ENCODE results near the gene PRRC1.
"Not testable (repeated sequence)": the region's sequence is repeated elsewhere in the genome, so short reads cannot be mapped to it uniquely, and the experiment has no call there.

PRRC1 gene

DNA sequence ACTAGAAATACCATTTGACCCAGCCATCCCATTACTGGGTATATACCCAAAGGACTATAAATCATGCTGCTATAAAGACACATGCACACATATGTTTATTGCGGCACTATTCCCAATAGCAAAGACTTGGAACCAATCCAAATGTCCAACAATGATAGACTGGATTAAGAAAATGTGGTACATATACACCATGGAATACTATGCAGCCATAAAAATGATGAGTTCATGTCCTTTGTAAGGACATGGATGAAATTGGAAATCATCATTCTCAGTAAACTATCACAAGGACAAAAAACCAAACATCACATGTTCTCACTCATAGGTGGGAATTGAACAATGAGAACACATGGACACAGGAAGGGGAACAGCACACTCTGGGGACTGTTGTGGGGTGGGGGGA, 27.8 kb downstream of the PRRC1 start:
- DNase-seq (ENCODE audit: low spot score): not testable (repeated sequence)

DNA sequence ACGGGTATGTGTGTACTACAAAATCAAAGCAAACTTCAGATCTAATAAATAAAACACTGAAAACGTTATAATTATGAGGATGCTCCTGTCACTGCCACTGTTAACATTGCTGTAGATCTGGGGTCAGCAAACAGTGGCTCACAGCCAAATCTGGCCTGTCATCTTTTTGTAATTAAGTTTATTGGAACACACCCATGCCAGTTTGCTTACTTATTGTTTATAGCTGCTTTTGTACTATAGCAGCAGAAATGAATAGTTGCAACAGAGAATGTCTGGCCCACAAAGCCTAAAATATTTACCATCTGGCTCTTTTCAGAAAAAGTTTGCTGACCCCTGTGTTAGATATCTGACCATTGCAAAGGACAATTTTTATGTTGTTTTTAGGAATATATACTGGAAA, 32.1 kb downstream of the PRRC1 start:
- no peak for DNase-seq (ENCODE audit: low spot score)

DNA sequence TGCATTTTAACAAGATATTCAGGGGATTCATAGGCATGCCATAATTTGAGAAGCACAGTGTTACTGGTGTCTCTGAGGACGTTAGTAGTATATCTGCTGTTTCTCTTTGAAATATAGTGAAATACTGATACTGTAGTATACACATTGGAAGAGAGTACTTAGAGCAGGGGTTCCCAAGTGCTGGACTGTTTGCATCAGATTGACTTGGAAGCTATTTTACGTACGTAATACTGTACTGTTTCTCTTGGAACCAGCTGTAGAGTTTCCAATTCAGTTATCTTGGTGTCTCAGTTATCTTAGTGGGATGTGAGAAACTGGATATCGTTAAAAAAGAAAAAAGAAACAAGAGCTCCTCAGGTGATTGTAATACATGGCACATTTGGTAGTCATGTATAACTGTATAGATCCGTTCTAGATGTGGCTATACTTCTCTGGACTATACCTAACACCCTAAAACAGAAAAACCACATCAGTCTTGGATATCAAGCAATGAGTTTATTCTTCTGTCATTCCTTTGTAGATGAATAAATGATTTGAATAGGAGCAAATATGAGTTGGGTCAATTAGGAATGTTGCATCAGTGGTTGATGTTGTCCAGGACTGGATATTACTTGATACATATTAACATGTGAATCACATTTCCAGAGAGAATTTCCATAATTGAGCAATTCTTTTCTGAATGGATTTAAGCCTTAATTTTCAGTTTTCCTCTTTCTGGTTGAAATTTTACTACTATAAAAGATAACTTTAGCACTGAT, 33.4 kb downstream of the PRRC1 start:
- no peak for DNase-seq (ENCODE audit: low spot score)

DNA sequence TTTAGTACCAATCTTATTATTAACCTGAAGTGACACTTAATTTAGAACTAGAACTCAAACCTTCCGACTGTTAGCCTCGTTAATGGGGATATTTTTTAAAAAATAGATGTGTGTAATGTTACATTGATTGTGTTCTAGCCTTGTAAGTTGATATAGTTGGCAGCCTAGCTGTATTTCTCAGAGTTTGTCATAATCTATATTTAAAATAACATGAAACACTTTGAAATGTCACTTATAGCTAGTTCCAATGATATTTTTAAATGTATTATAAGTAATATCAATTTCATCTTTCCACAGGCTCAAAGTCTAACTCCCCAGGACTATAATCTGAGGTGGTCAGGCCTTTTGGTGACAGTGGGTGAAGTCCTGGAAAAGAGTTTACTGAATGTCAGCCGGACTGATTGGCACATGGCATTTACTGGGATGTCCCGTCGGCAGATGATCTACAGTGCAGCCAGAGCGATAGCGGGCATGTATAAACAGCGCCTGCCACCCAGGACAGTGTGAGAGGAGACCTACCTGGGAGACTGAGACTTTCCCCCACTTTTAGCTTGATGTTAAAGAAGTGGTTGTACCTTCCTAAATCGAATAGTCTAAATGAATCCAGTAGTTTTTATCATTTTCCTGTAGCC, 34.1 kb downstream of the PRRC1 start:
- DNase-seq (ENCODE audit: low spot score): no peak

- peak; percentile 7 for DNase-seq (ENCODE audit: low spot score)
Observed at GRCh38 chr5:127555826-127556225, 38.4 kb downstream of the PRRC1 start.

DNA sequence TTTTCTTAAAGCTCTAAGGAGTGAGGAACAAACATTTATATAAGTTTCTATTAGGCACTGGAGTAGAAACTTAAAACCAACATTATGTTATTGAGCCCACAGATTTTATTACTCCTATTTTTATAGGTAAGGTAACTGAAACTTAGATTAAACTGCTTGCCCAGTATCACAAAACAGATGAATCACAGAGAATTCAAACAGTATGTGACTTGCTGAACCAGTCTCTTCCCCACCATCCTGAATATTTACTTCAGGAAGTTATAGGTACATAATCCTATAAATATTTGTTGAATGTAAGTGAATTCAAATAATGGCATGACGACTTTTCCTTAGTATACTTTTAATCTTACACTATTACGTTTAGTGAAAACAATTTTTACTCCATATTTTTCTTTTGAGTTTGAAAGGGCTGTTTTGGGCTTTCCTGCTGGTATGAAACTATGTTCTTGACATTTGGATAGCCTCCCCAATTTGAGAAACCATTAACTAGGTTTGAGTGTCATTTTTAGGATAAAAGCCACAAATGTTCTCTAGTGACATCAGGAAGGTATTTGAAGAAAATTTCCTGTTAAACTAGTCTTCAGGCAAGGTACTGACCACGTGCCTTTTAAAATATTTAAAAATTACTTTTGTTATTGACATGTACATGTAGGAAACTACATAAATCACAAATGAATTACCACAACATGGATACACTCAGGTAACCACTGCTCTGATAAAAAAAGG, 39.3 kb downstream of the PRRC1 start:
- DNase-seq (ENCODE audit: low spot score): peak; percentile 23

GRCh38 chr5:127558273-127558672, 40.8 kb downstream of the PRRC1 start:
- no peak for DNase-seq (ENCODE audit: low spot score)

GRCh38 chr5:127561254-127561653, 43.8 kb downstream of the PRRC1 start:
- peak; percentile 86 for DNase-seq (ENCODE audit: low spot score)

DNA sequence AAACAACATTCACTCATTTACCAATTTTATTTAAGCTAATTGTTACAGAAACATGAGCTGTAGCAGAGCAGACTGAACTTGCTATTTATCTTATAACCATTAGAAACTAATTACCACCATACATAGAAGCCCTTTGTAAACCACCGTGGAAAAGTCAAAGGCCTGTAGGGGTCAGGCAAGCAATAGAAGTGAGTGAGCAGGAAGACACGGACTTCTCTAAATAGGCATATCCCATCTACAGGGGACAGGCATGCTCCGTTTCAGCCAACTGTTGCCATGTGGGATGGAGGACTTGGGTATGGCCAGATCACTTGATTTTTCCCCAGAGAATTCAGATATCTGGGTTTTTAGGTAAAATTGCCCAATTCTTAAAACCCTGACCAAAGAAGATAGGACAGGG, 44.8 kb downstream of the PRRC1 start:
- DNase-seq (ENCODE audit: low spot score): no peak

DNA sequence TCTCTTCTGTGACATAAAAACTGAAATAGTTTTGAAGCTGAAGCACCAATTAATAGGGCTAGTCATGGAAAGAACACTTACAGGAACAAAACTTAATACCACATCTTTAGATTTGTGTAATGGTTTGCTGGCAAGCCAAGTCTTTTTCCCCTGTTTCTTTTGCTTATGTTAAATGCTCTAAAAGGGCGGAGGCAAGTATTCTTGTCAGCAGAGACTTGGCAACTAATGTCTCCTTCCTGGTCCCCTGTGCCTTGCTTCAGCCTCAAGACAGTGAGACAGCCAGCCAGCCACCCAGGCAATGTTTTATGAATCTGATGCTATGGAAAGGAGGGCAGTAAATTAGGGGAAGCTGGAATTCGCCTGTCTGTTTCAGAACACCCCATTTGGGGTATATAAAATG, 45.7 kb downstream of the PRRC1 start:
- no peak for DNase-seq (ENCODE audit: low spot score)

- DNase-seq (ENCODE audit: low spot score): peak; percentile 68
Observed at GRCh38 chr5:127564002-127564769, 46.7 kb downstream of the PRRC1 start.

GRCh38 chr5:127565586-127566270, 48.3 kb downstream of the PRRC1 start:
- no peak for DNase-seq (ENCODE audit: low spot score)

DNA sequence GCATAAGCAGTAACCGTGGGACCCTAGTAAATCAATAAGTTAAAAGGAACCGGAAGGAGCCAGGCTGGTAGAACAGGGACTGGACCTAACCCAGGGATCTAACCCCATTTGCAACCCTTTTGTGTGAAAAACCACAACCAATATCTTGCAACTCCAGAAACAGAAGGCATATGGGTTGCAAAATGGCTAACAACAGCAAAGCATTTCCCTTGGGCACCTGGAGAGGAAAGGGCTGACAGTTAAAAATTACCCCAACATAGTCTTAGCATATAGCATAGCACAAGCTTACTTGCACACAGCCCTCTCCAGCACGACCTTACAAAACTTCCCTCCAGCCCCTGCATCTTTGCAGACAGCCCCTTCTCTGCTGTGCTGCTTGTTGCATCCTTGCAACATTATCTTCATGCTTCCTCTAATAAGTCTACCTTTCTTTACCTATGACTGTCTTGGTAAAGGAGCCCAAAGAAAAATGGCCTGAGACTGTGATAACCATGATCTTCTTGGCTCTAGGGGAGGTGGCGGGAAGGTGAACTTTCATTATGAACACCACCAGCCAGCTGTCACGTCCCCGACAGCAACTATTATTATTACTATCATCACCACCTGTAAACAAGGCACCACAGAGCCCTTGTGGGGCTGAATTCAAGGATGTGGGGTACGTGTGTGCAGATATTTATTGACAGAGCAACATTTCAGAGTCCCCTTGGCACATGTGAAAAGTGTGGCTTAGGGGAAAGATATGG, 49.8 kb downstream of the PRRC1 start:
- no peak for DNase-seq (ENCODE audit: low spot score)

DNA sequence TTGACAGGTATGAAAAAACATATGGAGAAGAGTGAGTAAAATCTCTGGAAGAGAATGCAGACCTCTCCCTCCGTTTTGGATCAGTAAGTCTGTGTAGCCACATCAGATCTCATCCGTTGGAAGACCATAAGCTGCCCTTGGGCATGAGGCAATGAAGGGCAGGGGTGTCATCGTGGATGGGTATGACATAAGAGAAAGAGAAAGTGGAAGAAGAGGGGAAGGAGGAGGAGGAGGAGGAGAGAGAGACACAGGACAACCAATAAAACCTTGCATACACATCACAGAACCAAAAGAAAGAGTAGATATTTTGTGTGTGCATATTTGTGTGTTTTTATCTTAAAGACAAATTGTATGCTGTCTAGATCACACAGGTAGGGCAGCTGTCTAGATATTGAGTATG, 50.7 kb downstream of the PRRC1 start:
- no peak for DNase-seq (ENCODE audit: low spot score)

DNA sequence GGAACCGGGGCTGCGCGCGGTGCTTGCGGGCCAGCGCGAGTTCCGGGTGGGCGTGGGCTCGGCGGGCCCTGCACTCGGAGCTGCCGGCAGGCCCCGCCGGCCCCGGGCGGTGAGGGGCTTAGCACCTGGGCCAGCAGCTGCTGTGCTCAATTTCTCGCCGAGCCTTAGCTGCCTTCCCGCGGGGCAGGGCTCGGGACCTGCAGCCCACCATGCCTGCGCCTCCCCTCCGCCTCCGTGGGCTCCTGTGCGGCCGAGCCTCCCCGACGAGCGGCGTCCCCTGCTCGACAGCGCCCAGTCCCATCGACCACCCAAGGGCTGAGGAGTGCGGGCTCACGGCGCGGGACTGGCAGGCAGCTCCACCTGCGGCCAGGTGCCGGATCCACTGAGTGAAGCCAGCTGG, 52.0 kb downstream of the PRRC1 start:
- DNase-seq (ENCODE audit: low spot score): not testable (repeated sequence)

GRCh38 chr5:127571314-127572131, 54.1 kb downstream of the PRRC1 start:
- no peak for DNase-seq (ENCODE audit: low spot score)

DNA sequence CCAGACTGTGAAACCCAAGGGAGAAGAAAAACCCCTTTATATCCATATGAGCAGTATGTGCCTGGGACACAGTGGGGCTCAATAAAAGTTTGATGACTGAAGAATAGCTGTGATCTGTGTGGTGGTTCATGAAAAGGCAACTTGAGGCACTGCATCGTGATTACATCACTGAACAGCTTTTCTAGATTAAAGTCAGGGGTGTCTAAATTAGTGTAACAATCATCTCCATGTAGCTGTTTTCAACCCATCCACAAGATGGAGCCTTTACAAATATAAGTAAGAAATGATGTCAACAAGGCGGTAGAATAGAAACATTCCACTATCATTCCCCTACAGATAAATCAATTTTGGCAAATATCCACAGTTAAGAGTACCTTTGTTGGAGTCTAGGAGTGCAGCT, 55.5 kb downstream of the PRRC1 start:
- no peak for DNase-seq (ENCODE audit: low spot score)

DNA sequence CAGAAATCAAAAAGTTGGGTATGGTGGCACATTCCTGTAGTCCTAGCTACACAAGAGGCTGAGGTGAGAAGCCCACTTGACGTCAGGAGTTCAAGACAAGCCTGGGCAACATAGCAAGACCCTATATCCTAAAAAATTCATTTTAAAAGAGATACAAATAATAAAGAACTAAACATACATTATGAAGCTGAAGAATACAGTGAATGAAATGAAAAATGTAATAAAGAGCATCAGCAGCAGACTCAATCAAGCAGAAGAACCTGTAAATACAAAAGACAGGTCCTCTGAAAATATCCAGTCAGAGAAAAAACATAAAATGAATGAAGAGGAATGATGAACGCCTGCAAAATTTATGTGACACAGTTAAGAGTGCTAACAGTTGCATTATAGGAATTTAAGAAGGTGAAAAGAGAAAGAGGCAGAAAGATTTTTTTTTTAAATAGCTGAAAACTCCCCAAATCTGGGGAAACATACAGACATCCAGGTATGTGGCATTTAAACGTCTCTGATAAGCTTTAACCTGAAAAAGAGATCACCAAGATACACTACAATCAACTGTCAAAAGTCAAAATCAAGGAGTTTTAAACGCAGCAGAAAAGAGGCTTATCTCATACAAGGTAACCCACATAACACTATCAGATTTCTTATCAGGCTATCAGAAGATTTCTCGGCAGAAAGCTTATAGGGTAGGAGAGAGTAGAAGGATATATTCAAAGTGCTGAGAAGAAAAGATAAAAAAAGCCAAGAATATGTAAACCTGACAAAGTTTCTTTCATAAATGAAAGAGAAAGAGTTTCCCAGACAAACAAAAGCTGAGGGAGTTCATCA, 57.6 kb downstream of the PRRC1 start:
- no peak for DNase-seq (ENCODE audit: low spot score)

- DNase-seq (ENCODE audit: low spot score): no peak
Observed at GRCh38 chr5:127577458-127577857, 60.0 kb downstream of the PRRC1 start.

Data from kidney tubule cell (primary cell).